ENCODE results near the gene SLC2A14.
"Not testable (repeated sequence)": the region's sequence is repeated elsewhere in the genome, so short reads cannot be mapped to it uniquely, and the experiment has no call there.

SLC2A14 gene

GRCh38 chr12:7870335-7870734 is 2.4 kb downstream of the SLC2A14 start:
- Histone ChIP-seq H3K4me3 (ENCODE audit: low read length) (no peak overlapping the region), H3K9me3 (ENCODE audit: control insufficient read depth, insufficient read depth, low read length) (no peaks in the 10 kb centered on the region), H3K27me3 (ENCODE audit: control insufficient read depth, insufficient read depth, low read length) (no peaks in the 10 kb centered on the region), H3K27ac (ENCODE audit: low read length) (no peak overlapping the region), H3K4me1 (ENCODE audit: control insufficient read depth, insufficient read depth, low read length) (no peaks in the 10 kb centered on the region), H3K36me3 (ENCODE audit: control insufficient read depth, insufficient read depth, low read length) (no peaks in the 10 kb centered on the region)
- WGBS (ENCODE audit: insufficient coverage, insufficient read length): no CpG with 5 or more reads among the region's 3 CpGs
- DNase-seq (ENCODE audit: low read depth, low spot score): no peak

DNA sequence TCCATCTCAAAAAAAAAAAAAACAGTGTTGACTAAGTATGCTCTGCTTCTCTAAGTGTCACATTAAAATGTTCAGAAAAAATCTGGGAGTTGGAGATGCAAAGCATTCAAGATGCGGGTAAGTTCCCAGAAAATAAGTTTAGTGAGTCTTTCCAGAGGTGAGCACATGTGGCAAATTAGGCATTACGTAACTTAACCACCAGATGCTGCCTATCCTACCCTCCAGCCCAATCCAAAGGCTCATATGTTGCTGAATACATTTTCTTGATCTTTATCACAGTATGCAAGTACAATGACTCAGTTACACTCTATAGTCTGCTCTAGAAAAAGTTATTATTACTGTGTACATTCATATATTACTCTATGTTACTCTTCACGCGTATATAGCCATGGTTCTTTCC is 3.6 kb downstream of the SLC2A14 start:
- Histone ChIP-seq H3K27me3 (ENCODE audit: control insufficient read depth, insufficient read depth, low read length) (no peaks in the 10 kb centered on the region), H3K9me3 (ENCODE audit: control insufficient read depth, insufficient read depth, low read length) (no peaks in the 10 kb centered on the region), H3K36me3 (ENCODE audit: control insufficient read depth, insufficient read depth, low read length) (no peaks in the 10 kb centered on the region), H3K4me1 (ENCODE audit: control insufficient read depth, insufficient read depth, low read length) (no peaks in the 10 kb centered on the region), H3K27ac (ENCODE audit: low read length) (no peak overlapping the region), H3K4me3 (ENCODE audit: low read length) (no peak overlapping the region)
- no CpG with 5 or more reads among the region's 4 CpGs for WGBS (ENCODE audit: insufficient coverage, insufficient read length)
- DNase-seq (ENCODE audit: low read depth, low spot score): no peak

- no peak for DNase-seq (ENCODE audit: low read depth, low spot score)
- H3K36me3 ChIP-seq (ENCODE audit: control insufficient read depth, insufficient read depth, low read length): no peaks in the 10 kb centered on the region
- 100% methylated on average over 1 of the region's 4 CpGs for WGBS (ENCODE audit: insufficient coverage, insufficient read length)
- no peak overlapping the region for H3K4me3 ChIP-seq (ENCODE audit: low read length)
- H3K4me1 ChIP-seq (ENCODE audit: control insufficient read depth, insufficient read depth, low read length): no peaks in the 10 kb centered on the region
- no peak overlapping the region for H3K27ac ChIP-seq (ENCODE audit: low read length)
- H3K27me3 ChIP-seq (ENCODE audit: control insufficient read depth, insufficient read depth, low read length): no peaks in the 10 kb centered on the region
- H3K9me3 ChIP-seq (ENCODE audit: control insufficient read depth, insufficient read depth, low read length): no peaks in the 10 kb centered on the region
These were observed 4.3 kb downstream of the SLC2A14 start for GRCh38 chr12:7868391-7868790.

- Histone ChIP-seq H3K27me3 (ENCODE audit: control insufficient read depth, insufficient read depth, low read length) (no peaks in the 10 kb centered on the region), H3K4me1 (ENCODE audit: control insufficient read depth, insufficient read depth, low read length) (peaks cover 1% of the 10 kb centered on the region; the same call in 1 of the 2 replicates), H3K27ac (ENCODE audit: low read length) (no peak overlapping the region), H3K9me3 (ENCODE audit: control insufficient read depth, insufficient read depth, low read length) (no peaks in the 10 kb centered on the region), H3K4me3 (ENCODE audit: low read length) (no peak overlapping the region), H3K36me3 (ENCODE audit: control insufficient read depth, insufficient read depth, low read length) (no peaks in the 10 kb centered on the region)
- DNase-seq (ENCODE audit: low read depth, low spot score): no peak
- no CpG with 5 or more reads among the region's 12 CpGs for WGBS (ENCODE audit: insufficient coverage, insufficient read length)
These were observed 8.0 kb downstream of the SLC2A14 start for GRCh38 chr12:7864601-7865150.

DNA sequence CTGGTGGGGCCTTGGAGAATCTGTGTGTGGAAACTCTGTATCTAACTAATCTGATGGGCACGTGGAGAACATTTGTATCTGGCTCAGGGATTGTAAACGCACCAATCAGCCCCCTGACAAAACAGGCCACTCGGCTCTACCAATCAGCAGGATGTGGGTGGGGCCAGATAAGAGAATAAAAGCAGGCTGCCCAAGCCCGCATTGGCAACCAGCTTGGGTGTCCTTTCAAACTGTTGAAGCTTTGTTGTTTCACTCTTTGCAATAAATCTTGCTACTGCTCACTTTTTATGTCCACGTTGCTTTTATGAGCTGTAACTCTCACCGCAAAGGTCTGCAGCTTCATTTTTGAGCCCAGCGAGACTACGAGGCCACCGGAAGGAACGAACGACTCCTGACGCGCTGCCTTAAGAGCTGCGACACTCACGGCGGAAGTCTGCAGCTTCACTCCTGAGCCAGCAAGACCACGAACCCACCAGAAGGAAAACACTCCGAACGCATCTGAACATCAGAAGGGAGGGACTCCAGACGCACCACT is 9.8 kb downstream of the SLC2A14 start:
- H3K36me3 ChIP-seq (ENCODE audit: control insufficient read depth, insufficient read depth, low read length); H3K4me3 ChIP-seq (ENCODE audit: low read length); H3K27me3 ChIP-seq (ENCODE audit: control insufficient read depth, insufficient read depth, low read length); H3K4me1 ChIP-seq (ENCODE audit: control insufficient read depth, insufficient read depth, low read length); H3K27ac ChIP-seq (ENCODE audit: low read length); H3K9me3 ChIP-seq (ENCODE audit: control insufficient read depth, insufficient read depth, low read length); DNase-seq (ENCODE audit: low read depth, low spot score): not testable (repeated sequence)
- no CpG with 5 or more reads among the region's 20 CpGs for WGBS (ENCODE audit: insufficient coverage, insufficient read length)

DNA sequence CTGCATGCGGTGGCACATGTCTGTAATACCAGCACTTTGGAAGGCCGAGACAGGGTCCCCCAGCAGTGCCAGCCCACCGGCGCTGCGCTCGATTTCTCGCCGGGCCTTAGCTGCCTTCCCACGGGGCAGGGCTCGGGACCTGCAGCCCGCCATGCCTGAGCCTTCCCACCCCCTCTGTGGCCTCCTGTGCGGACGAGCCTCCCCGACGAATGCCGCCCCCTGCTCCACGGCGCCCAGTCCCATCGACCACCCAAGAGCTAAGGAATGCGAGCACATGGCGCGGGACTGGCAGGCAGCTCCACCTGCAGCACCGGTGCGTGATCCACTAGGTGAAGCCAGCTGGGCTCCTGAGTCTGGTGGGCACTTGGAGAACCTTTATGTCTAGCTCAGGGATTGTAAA is 10.4 kb downstream of the SLC2A14 start:
- H3K4me3 ChIP-seq (ENCODE audit: low read length); H3K36me3 ChIP-seq (ENCODE audit: control insufficient read depth, insufficient read depth, low read length); H3K27me3 ChIP-seq (ENCODE audit: control insufficient read depth, insufficient read depth, low read length); H3K27ac ChIP-seq (ENCODE audit: low read length); DNase-seq (ENCODE audit: low read depth, low spot score); H3K9me3 ChIP-seq (ENCODE audit: control insufficient read depth, insufficient read depth, low read length); H3K4me1 ChIP-seq (ENCODE audit: control insufficient read depth, insufficient read depth, low read length): not testable (repeated sequence)
- no CpG with 5 or more reads among the region's 24 CpGs for WGBS (ENCODE audit: insufficient coverage, insufficient read length)

GRCh38 chr12:7859552-7859951 is 13.2 kb downstream of the SLC2A14 start:
- peaks cover 1% of the 10 kb centered on the region; the same call in 1 of the 2 replicates for H3K4me1 ChIP-seq (ENCODE audit: control insufficient read depth, insufficient read depth, low read length)
- H3K9me3 ChIP-seq (ENCODE audit: control insufficient read depth, insufficient read depth, low read length): no peaks in the 10 kb centered on the region
- DNase-seq (ENCODE audit: low read depth, low spot score): no peak
- no peaks in the 10 kb centered on the region for H3K36me3 ChIP-seq (ENCODE audit: control insufficient read depth, insufficient read depth, low read length)
- H3K27me3 ChIP-seq (ENCODE audit: control insufficient read depth, insufficient read depth, low read length): no peaks in the 10 kb centered on the region
- H3K27ac ChIP-seq (ENCODE audit: low read length): no peak overlapping the region
- WGBS (ENCODE audit: insufficient coverage, insufficient read length): no CpG with 5 or more reads among the region's 2 CpGs
- no peak overlapping the region for H3K4me3 ChIP-seq (ENCODE audit: low read length)

GRCh38 chr12:7857971-7858370 is 14.7 kb downstream of the SLC2A14 start:
- no peak overlapping the region for H3K4me3 ChIP-seq (ENCODE audit: low read length)
- H3K36me3 ChIP-seq (ENCODE audit: control insufficient read depth, insufficient read depth, low read length): no peaks in the 10 kb centered on the region

DNA sequence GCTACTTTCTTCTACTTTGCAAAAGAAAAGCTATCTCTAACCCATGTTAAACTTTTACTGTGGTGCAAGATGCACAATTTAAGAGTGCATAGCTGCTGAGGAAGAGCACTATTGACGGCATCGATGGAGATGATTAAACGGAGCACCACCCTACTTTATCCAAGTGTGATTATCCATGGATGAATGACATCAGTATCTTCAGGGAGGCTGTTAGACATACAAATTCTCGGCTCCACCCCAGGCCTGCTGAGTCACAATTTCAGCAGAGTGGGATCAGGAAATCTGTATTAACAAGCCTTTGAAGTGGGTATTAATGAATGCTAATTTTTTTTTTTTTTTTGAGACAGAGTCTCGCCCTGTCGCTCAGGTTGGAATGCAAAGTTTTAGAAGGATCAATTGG is 16.2 kb downstream of the SLC2A14 start:
- H3K27ac ChIP-seq (ENCODE audit: low read length): no peak overlapping the region
- no peaks in the 10 kb centered on the region for H3K27me3 ChIP-seq (ENCODE audit: control insufficient read depth, insufficient read depth, low read length)
- peaks cover 1% of the 10 kb centered on the region; the same call in 1 of the 2 replicates for H3K4me1 ChIP-seq (ENCODE audit: control insufficient read depth, insufficient read depth, low read length)
- WGBS (ENCODE audit: insufficient coverage, insufficient read length): no CpG with 5 or more reads among the region's 6 CpGs
- H3K9me3 ChIP-seq (ENCODE audit: control insufficient read depth, insufficient read depth, low read length): no peaks in the 10 kb centered on the region
- no peaks in the 10 kb centered on the region for H3K36me3 ChIP-seq (ENCODE audit: control insufficient read depth, insufficient read depth, low read length)
- no peak for DNase-seq (ENCODE audit: low read depth, low spot score)
- no peak overlapping the region for H3K4me3 ChIP-seq (ENCODE audit: low read length)

More at GRCh38 chr12:7857971-7858370, 14.7 kb downstream of the SLC2A14 start:
- H3K4me1 ChIP-seq (ENCODE audit: control insufficient read depth, insufficient read depth, low read length): peaks cover 1% of the 10 kb centered on the region; the same call in 1 of the 2 replicates
- WGBS (ENCODE audit: insufficient coverage, insufficient read length): no CpG with 5 or more reads among the region's 3 CpGs
- no peaks in the 10 kb centered on the region for H3K9me3 ChIP-seq (ENCODE audit: control insufficient read depth, insufficient read depth, low read length)
- no peak overlapping the region for H3K27ac ChIP-seq (ENCODE audit: low read length)
- DNase-seq (ENCODE audit: low read depth, low spot score): no peak
- H3K27me3 ChIP-seq (ENCODE audit: control insufficient read depth, insufficient read depth, low read length): no peaks in the 10 kb centered on the region

- H3K36me3 ChIP-seq (ENCODE audit: control insufficient read depth, insufficient read depth, low read length): no peaks in the 10 kb centered on the region
- no peak for DNase-seq (ENCODE audit: low read depth, low spot score)
- H3K27ac ChIP-seq (ENCODE audit: low read length): no peak overlapping the region
- no peak overlapping the region for H3K4me3 ChIP-seq (ENCODE audit: low read length)
- no CpG with 5 or more reads among the region's 2 CpGs for WGBS (ENCODE audit: insufficient coverage, insufficient read length)
- H3K9me3 ChIP-seq (ENCODE audit: control insufficient read depth, insufficient read depth, low read length): no peaks in the 10 kb centered on the region
- H3K4me1 ChIP-seq (ENCODE audit: control insufficient read depth, insufficient read depth, low read length): no peaks in the 10 kb centered on the region
- H3K27me3 ChIP-seq (ENCODE audit: control insufficient read depth, insufficient read depth, low read length): no peaks in the 10 kb centered on the region
These were observed 19.2 kb downstream of the SLC2A14 start for GRCh38 chr12:7853557-7853956.

DNA sequence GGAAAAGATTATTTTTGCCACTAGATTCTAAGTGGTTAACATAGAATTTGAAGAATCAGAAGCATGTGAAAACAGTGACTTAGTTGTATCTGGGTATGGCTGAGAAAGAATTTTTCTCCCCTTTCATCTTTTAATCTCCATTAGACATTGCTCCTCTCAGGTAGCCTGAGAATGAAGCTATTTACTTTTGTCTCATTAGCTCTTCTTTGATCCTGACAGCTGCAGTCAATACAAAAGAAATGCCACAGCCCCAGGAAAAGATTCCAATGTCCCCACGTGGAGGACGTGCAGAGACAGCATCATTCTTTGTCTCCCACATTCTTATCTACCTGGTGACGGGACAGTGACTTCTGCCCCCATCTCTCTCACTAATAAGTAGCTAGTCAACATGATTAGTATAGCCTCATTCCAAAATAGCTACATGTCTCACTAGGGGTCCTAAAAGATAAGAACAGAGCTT is 21.1 kb downstream of the SLC2A14 start:
- not testable (repeated sequence) for DNase-seq (ENCODE audit: low read depth, low spot score); H3K27ac ChIP-seq (ENCODE audit: low read length); H3K4me1 ChIP-seq (ENCODE audit: control insufficient read depth, insufficient read depth, low read length); H3K36me3 ChIP-seq (ENCODE audit: control insufficient read depth, insufficient read depth, low read length); H3K4me3 ChIP-seq (ENCODE audit: low read length); H3K27me3 ChIP-seq (ENCODE audit: control insufficient read depth, insufficient read depth, low read length); H3K9me3 ChIP-seq (ENCODE audit: control insufficient read depth, insufficient read depth, low read length)
- no CpG with 5 or more reads among the region's 3 CpGs for WGBS (ENCODE audit: insufficient coverage, insufficient read length)
